A673 (cell line): ENCODE data around the gene STMN3. TPM values are rescaled to one million over a fixed set of nuclear protein-coding genes. Genes with fewer than 3 reads are reported as not detected.
"Not testable (repeated sequence)": the region's sequence is repeated elsewhere in the genome, so short reads cannot be mapped to it uniquely, and the experiment has no call there.

Experiments used
- BruUV-seq: library from RNA; stranded (reverse); fragments of 400-500 nt; replicated peaks from 2 replicates; lab custom pipeline; 2021; lab: Mats Ljungman, UMichigan
- CTCF ChIA-PET: fragments of 300-600 bp; sonication (Branson Sonifier 250); formaldehyde crosslinking; loops from one replicate; lab custom pipeline; 2022; ENCODE audit warnings: antibody characterized with exemption; lab: Charles Lee
- POLR2A ChIA-PET: fragments of 300-600 bp; sonication (Branson Sonifier 250); formaldehyde crosslinking; loops from one replicate; lab custom pipeline; 2022; ENCODE audit warnings: antibody characterized with exemption; ENCODE audit not compliant: low non-redundant PET; lab: Charles Lee
- DNase-seq: peaks from one replicate; pipeline ENCODE4 v3.0.0-alpha.2; 2015; ENCODE audit warnings: low spot score
- H3K27ac ChIP-seq: fragments of 200-600 bp; sonication (generic); 2 replicates; pipeline ENCODE4 v1.5.1; 2016; ENCODE audit warnings: mixed run types, low read depth, mild to moderate bottlenecking, mixed read lengths, antibody characterized with exemption, low read length; ENCODE audit not compliant: poor library complexity, severe bottlenecking
- H3K27me3 ChIP-seq: fragments of 200-600 bp; sonication (generic); replicated peaks from 2 replicates; pipeline ENCODE4 v1.6.1; 2017; ENCODE audit warnings: mixed run types, low read depth, mild to moderate bottlenecking, mixed read lengths, antibody characterized with exemption, low read length; ENCODE audit not compliant: insufficient read depth, poor library complexity
- H3K36me3 ChIP-seq: fragments of 200-600 bp; sonication (generic); 2 replicates; pipeline ENCODE4 v1.6.1; 2016; ENCODE audit warnings: mixed run types, mild to moderate bottlenecking, mixed read lengths, antibody characterized with exemption, low read length; ENCODE audit not compliant: insufficient read depth, poor library complexity, severe bottlenecking
- H3K4me1 ChIP-seq: fragments of 200-600 bp; sonication (generic); 2 replicates; pipeline ENCODE4 v1.6.1; 2017; ENCODE audit warnings: mixed run types, mild to moderate bottlenecking, mixed read lengths, antibody characterized with exemption, low read length; ENCODE audit not compliant: insufficient read depth, poor library complexity, severe bottlenecking
- H3K4me3 ChIP-seq: fragments of 200-600 bp; sonication (generic); 2 replicates; pipeline ENCODE4 v1.5.1; 2016; ENCODE audit warnings: low read depth, mixed run types, mild to moderate bottlenecking, mixed read lengths, low read length; ENCODE audit not compliant: poor library complexity, severe bottlenecking
- H3K9me3 ChIP-seq: fragments of 200-600 bp; sonication (generic); 2 replicates; pipeline ENCODE4 v1.6.1; 2016; ENCODE audit warnings: mixed run types, low read depth, mild to moderate bottlenecking, mixed read lengths, antibody characterized with exemption, low read length; ENCODE audit not compliant: poor library complexity, severe bottlenecking
- EZH2 ChIP-seq: fragments of 200-600 bp; sonication (generic); IDR thresholded peaks from 2 replicates; pipeline ENCODE4 v1.6.1; 2017; ENCODE audit warnings: borderline replicate concordance, low read depth, mild to moderate bottlenecking, mixed read lengths, antibody characterized with exemption, low read length; ENCODE audit not compliant: poor library complexity, severe bottlenecking
- intact Hi-C: fragments of 100-400 bp; cut with micrococcal nuclease; formaldehyde crosslinking; loops from one replicate; pipeline ENCODE4 v1.10.0; 2022; ENCODE audit not compliant: unreplicated experiment
- total RNA-seq: library from RNA; stranded (reverse); gene quantifications from 2 replicates; pipeline ENCODE4 v1.2.3, GENCODE V29; 2021
- TF ChIP-seq, protein P1 (sequence below): fragments of 300-800, 200-600 bp; sonication (generic); conservative IDR thresholded peaks from 2 replicates; pipeline ENCODE4 v1.5.1; 2017; ENCODE audit warnings: low read depth, mild to moderate bottlenecking, antibody characterized with exemption, low read length, moderate library complexity, mixed read lengths

Gene STMN3
- total RNA-seq, 1 experiment from 2014 or later, result 115 TPM

- peaks cover 3% of the 10 kb centered on the region for H3K36me3 ChIP-seq
- no peak overlapping the region for H3K27ac ChIP-seq
- CTCF ChIA-PET, result interaction anchor here (0.6 to 1.0 kb wide), 3 partner anchors 17 to 238 kb away, joined by 3 to 7 read pairs (median 4); no protein-coding TSS in a partner anchor
- peaks cover 9% of the 10 kb centered on the region for H3K4me1 ChIP-seq
- H3K27me3 ChIP-seq, result no peaks in the 10 kb centered on the region
- intact Hi-C loops, result no loop called here
- BruUV-seq, result no TSS peak
- H3K9me3 ChIP-seq, result no peaks in the 10 kb centered on the region
- peak; percentile 83 for DNase-seq
- POLR2A ChIA-PET, result interaction anchor here (0.7 kb wide), 1 partner anchor 1255 kb away, joined by 3 read pairs; the partner anchor contains the start of gene RPS21
- TF ChIP-seq, protein P1, sequence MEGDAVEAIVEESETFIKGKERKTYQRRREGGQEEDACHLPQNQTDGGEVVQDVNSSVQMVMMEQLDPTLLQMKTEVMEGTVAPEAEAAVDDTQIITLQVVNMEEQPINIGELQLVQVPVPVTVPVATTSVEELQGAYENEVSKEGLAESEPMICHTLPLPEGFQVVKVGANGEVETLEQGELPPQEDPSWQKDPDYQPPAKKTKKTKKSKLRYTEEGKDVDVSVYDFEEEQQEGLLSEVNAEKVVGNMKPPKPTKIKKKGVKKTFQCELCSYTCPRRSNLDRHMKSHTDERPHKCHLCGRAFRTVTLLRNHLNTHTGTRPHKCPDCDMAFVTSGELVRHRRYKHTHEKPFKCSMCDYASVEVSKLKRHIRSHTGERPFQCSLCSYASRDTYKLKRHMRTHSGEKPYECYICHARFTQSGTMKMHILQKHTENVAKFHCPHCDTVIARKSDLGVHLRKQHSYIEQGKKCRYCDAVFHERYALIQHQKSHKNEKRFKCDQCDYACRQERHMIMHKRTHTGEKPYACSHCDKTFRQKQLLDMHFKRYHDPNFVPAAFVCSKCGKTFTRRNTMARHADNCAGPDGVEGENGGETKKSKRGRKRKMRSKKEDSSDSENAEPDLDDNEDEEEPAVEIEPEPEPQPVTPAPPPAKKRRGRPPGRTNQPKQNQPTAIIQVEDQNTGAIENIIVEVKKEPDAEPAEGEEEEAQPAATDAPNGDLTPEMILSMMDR, result peak; percentile 30
- no peak for TF ChIP-seq EZH2
- H3K4me3 ChIP-seq, result peak overlapping the region; percentile 38
Observed at GRCh38 chr20:63641792-63642523, 11.3 kb downstream of the STMN3 start.

DNA sequence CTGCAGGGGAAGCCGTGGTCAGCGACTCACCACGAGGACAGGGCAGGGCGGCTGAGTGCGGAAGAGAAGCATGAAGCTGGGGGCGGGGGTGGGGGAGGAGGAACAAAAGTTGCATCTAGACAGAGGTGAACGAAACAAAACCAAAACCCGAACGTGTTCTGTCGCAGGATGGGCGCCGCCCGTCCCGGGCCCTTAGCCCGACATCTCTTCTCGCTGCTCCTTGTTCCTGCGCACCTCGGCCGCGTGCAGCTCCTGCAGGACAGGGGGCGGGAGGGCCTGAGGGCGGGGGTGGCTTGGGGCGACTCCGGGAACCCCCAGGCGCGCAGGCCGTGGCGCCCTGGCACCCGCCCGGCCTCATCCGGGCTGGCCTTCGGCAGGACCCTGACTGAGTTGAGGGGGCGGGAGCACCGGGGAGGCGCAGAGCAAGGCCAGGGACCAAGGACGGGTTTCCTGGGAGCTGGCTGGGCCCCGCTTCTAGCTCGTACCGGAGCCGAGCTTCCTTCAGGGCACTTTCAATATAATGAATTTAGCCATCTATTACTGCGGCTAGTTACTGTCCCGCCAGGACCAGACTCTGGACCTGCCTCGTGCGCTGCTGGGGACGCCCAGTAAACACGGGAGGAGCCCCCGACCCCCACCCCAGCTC, 12.0 kb downstream of the STMN3 start:
- DNase-seq, result no peak
- Histone ChIP-seq H3K27ac (no peak overlapping the region), H3K36me3 (peaks cover 3% of the 10 kb centered on the region), H3K4me1 (peaks cover 9% of the 10 kb centered on the region), H3K4me3 (no peak overlapping the region), H3K9me3 (no peaks in the 10 kb centered on the region), H3K27me3 (no peaks in the 10 kb centered on the region)
- TF ChIP-seq, protein P1, result no peak
- no peak for TF ChIP-seq EZH2
- ChIA-PET POLR2A (interaction anchor here (0.7 kb wide), 1 partner anchor 1254 kb away, joined by 3 read pairs; the partner anchor contains the start of gene RPS21), CTCF (interaction anchor here (0.6 to 1.0 kb wide), 2 partner anchors 17 to 239 kb away, joined by 4 to 7 read pairs; no protein-coding TSS in a partner anchor)
- BruUV-seq, result no TSS peak
- intact Hi-C loops, result no loop called here

- H3K36me3 ChIP-seq, BruUV-seq, POLR2A ChIA-PET, intact Hi-C loops, CTCF ChIA-PET, H3K4me3 ChIP-seq, H3K4me1 ChIP-seq, H3K9me3 ChIP-seq, H3K27ac ChIP-seq, H3K27me3 ChIP-seq, DNase-seq: not testable (repeated sequence)
Observed at GRCh38 chr20:63640686-63641085, 12.5 kb downstream of the STMN3 start.
